IPS-18a (cell line): ENCODE data around the gene TRMU.

Experiments used
- H3K27ac ChIP-seq: one replicate; pipeline ENCODE4 v1.5.1; 2013; ENCODE audit warnings: low read length
- H3K27me3 ChIP-seq: one replicate; pipeline ENCODE4 v1.6.1; 2013; ENCODE audit warnings: mild to moderate bottlenecking, low read length; ENCODE audit not compliant: control insufficient read depth, insufficient read depth
- H3K36me3 ChIP-seq: one replicate; pipeline ENCODE4 v1.6.1; 2013; ENCODE audit warnings: low read depth, low read length; ENCODE audit not compliant: control insufficient read depth
- H3K4me1 ChIP-seq: one replicate; pipeline ENCODE4 v1.6.1; 2013; ENCODE audit warnings: low read depth, low read length; ENCODE audit not compliant: control insufficient read depth
- H3K4me3 ChIP-seq: one replicate; pipeline ENCODE4 v1.5.1; 2013; ENCODE audit warnings: low read length
- H3K9ac ChIP-seq: one replicate; pipeline ENCODE4 v1.6.1; 2013; ENCODE audit warnings: mild to moderate bottlenecking, low read length, moderate library complexity
- H3K9me3 ChIP-seq: one replicate; pipeline ENCODE4 v1.6.1; 2013; ENCODE audit warnings: low read depth, low read length; ENCODE audit not compliant: control insufficient read depth

TRMU gene

GRCh38 chr22:46354176-46354992 is 18.9 kb downstream of the TRMU start:
- H3K9me3 ChIP-seq, result no peaks in the 10 kb centered on the region
- H3K27me3 ChIP-seq, result no peaks in the 10 kb centered on the region
- no peak overlapping the region for H3K27ac ChIP-seq
- no peak overlapping the region for H3K9ac ChIP-seq
- H3K4me1 ChIP-seq, result no peaks in the 10 kb centered on the region
- H3K4me3 ChIP-seq, result no peak overlapping the region
- peaks cover 62% of the 10 kb centered on the region for H3K36me3 ChIP-seq

- no peaks in the 10 kb centered on the region for H3K27me3 ChIP-seq
- H3K27ac ChIP-seq, result no peak overlapping the region
- H3K4me1 ChIP-seq, result no peaks in the 10 kb centered on the region
- H3K36me3 ChIP-seq, result peaks cover 56% of the 10 kb centered on the region
- no peak overlapping the region for H3K4me3 ChIP-seq
- no peak overlapping the region for H3K9ac ChIP-seq
- H3K9me3 ChIP-seq, result no peaks in the 10 kb centered on the region
Measured at GRCh38 chr22:46354993-46355305, 19.4 kb downstream of the TRMU start.

GRCh38 chr22:46355369-46355995 is 20.0 kb downstream of the TRMU start:
- Histone ChIP-seq H3K27ac (no peak overlapping the region), H3K9ac (no peak overlapping the region), H3K4me1 (no peaks in the 10 kb centered on the region), H3K27me3 (no peaks in the 10 kb centered on the region), H3K9me3 (no peaks in the 10 kb centered on the region), H3K36me3 (peaks cover 51% of the 10 kb centered on the region), H3K4me3 (no peak overlapping the region)

GRCh38 chr22:46355996-46356471 is 20.5 kb downstream of the TRMU start:
- Histone ChIP-seq H3K9ac (no peak overlapping the region), H3K27me3 (no peaks in the 10 kb centered on the region), H3K9me3 (no peaks in the 10 kb centered on the region), H3K4me3 (no peak overlapping the region), H3K36me3 (peaks cover 46% of the 10 kb centered on the region), H3K27ac (no peak overlapping the region), H3K4me1 (no peaks in the 10 kb centered on the region)

- Histone ChIP-seq H3K4me1 (no peaks in the 10 kb centered on the region), H3K36me3 (peaks cover 45% of the 10 kb centered on the region), H3K9ac (no peak overlapping the region), H3K27ac (no peak overlapping the region), H3K27me3 (no peaks in the 10 kb centered on the region), H3K4me3 (no peak overlapping the region), H3K9me3 (no peaks in the 10 kb centered on the region)
Measured at GRCh38 chr22:46356496-46357480, 21.3 kb downstream of the TRMU start.

- no peak overlapping the region for H3K4me3 ChIP-seq
- H3K27ac ChIP-seq, result no peak overlapping the region
- H3K9ac ChIP-seq, result no peak overlapping the region
- no peaks in the 10 kb centered on the region for H3K9me3 ChIP-seq
- H3K36me3 ChIP-seq, result peaks cover 34% of the 10 kb centered on the region
- H3K4me1 ChIP-seq, result no peaks in the 10 kb centered on the region
- no peaks in the 10 kb centered on the region for H3K27me3 ChIP-seq
Measured at GRCh38 chr22:46357711-46358520, 22.4 kb downstream of the TRMU start.

GRCh38 chr22:46358766-46359165 is 23.3 kb downstream of the TRMU start:
- H3K9ac ChIP-seq, result no peak overlapping the region
- no peak overlapping the region for H3K4me3 ChIP-seq
- peaks cover 26% of the 10 kb centered on the region for H3K36me3 ChIP-seq
- no peaks in the 10 kb centered on the region for H3K9me3 ChIP-seq
- no peak overlapping the region for H3K27ac ChIP-seq
- no peaks in the 10 kb centered on the region for H3K27me3 ChIP-seq
- H3K4me1 ChIP-seq, result no peaks in the 10 kb centered on the region

- Histone ChIP-seq H3K27ac (no peak overlapping the region), H3K27me3 (no peaks in the 10 kb centered on the region), H3K4me1 (no peaks in the 10 kb centered on the region), H3K9me3 (no peaks in the 10 kb centered on the region), H3K4me3 (no peak overlapping the region), H3K9ac (no peak overlapping the region), H3K36me3 (peaks cover 21% of the 10 kb centered on the region)
Measured at GRCh38 chr22:46359362-46359761, 23.8 kb downstream of the TRMU start.

- H3K9me3 ChIP-seq, result no peaks in the 10 kb centered on the region
- no peak overlapping the region for H3K4me3 ChIP-seq
- H3K27ac ChIP-seq, result no peak overlapping the region
- no peak overlapping the region for H3K9ac ChIP-seq
- peaks cover 21% of the 10 kb centered on the region for H3K36me3 ChIP-seq
- H3K27me3 ChIP-seq, result no peaks in the 10 kb centered on the region
- H3K4me1 ChIP-seq, result no peaks in the 10 kb centered on the region
Measured at GRCh38 chr22:46360097-46360496, 24.6 kb downstream of the TRMU start.

GRCh38 chr22:46360891-46361290 is 25.4 kb downstream of the TRMU start:
- Histone ChIP-seq H3K9me3 (no peaks in the 10 kb centered on the region), H3K27me3 (no peaks in the 10 kb centered on the region), H3K27ac (no peak overlapping the region), H3K4me3 (no peak overlapping the region), H3K4me1 (no peaks in the 10 kb centered on the region), H3K9ac (no peak overlapping the region), H3K36me3 (peaks cover 17% of the 10 kb centered on the region)

- H3K27me3 ChIP-seq, result no peaks in the 10 kb centered on the region
- peaks cover 8% of the 10 kb centered on the region for H3K36me3 ChIP-seq
- H3K9me3 ChIP-seq, result no peaks in the 10 kb centered on the region
- no peak overlapping the region for H3K27ac ChIP-seq
- H3K9ac ChIP-seq, result no peak overlapping the region
- H3K4me1 ChIP-seq, result no peaks in the 10 kb centered on the region
- H3K4me3 ChIP-seq, result no peak overlapping the region
Measured at GRCh38 chr22:46361826-46362202, 26.3 kb downstream of the TRMU start.
